Central memory CD8-positive, alpha-beta T cell (primary cell): Measurements from ENCODE around the gene PSMB3.
A peak's percentile ranks its signal among the peaks of the same experiment; 100 is the strongest.
"Not testable (repeated sequence)": the region's sequence is repeated elsewhere in the genome, so short reads cannot be mapped to it uniquely, and the experiment has no call there.

Experiments used
- ATAC-seq: fragments of 150-1000 bp; cut with Tn5 transposase; replicated peaks from 2 replicates; pipeline ENCODE4 v1.10.0; 2022; ENCODE audit warnings: mild to moderate bottlenecking, moderate FRiP score, moderate number of reproducible peaks; ENCODE audit not compliant: poor library complexity, severe bottlenecking; ENCODE audit errors: extremely low read depth
- DNase-seq, 2 donors: peaks; one replicate each; pipeline ENCODE4 v3.0.0; 2021; ENCODE audit warnings: low spot score in 2 of 2
- H3K27ac Mint-ChIP-seq: one replicate; pipeline ENCODE4 v1.8.0; 2022; ENCODE audit warnings: low read depth, mild to moderate bottlenecking, moderate library complexity, mixed read lengths
- H3K27me3 Mint-ChIP-seq: one replicate; pipeline ENCODE4 v1.8.0; 2022; ENCODE audit warnings: mixed read lengths
- H3K36me3 Mint-ChIP-seq: one replicate; pipeline ENCODE4 v1.8.0; 2022; ENCODE audit warnings: mild to moderate bottlenecking, moderate library complexity, mixed read lengths; ENCODE audit not compliant: insufficient read depth
- H3K4me1 Mint-ChIP-seq: one replicate; pipeline ENCODE4 v1.8.0; 2022; ENCODE audit warnings: mixed read lengths
- H3K4me3 Mint-ChIP-seq: one replicate; pipeline ENCODE4 v1.8.0; 2022; ENCODE audit warnings: mild to moderate bottlenecking, moderate library complexity, mixed read lengths
- H3K9me3 Mint-ChIP-seq: one replicate; pipeline ENCODE4 v1.8.0; 2022; ENCODE audit warnings: mixed read lengths

Gene PSMB3

DNA sequence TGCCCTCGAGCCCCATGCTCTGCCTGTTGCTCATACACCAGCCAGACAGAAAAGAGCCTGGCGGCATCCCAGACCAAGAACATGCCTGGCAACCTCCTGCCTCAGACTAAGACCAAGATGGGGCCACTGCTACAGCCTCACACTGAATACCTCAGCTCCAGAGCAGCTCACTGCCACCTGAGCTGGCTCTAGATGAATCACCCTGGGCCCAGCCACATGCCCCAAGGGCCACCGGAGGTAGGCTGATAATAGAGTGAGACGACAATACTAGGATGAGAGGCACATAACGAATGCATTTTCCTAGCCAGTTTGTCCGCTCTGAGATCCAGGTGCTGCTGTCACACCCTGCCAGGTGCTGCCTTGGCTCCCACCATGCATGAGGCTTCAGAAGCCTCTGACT is 33.8 kb downstream of the PSMB3 start:
- ATAC-seq (no peak), DNase-seq (no peak)
- H3K27ac Mint-ChIP-seq = no peak overlapping the region
- H3K36me3 Mint-ChIP-seq = peaks cover 18% of the 10 kb centered on the region
- H3K27me3 Mint-ChIP-seq = no peaks in the 10 kb centered on the region
- H3K9me3 Mint-ChIP-seq = no peaks in the 10 kb centered on the region
- H3K4me1 Mint-ChIP-seq = peaks cover 7% of the 10 kb centered on the region
- H3K4me3 Mint-ChIP-seq = no peak overlapping the region

- H3K9me3 Mint-ChIP-seq, H3K27me3 Mint-ChIP-seq, H3K27ac Mint-ChIP-seq, DNase-seq, H3K4me3 Mint-ChIP-seq, H3K4me1 Mint-ChIP-seq, ATAC-seq: not testable (repeated sequence)
- peaks cover 18% of the 10 kb centered on the region for H3K36me3 Mint-ChIP-seq
Observed at GRCh38 chr17:38787999-38788398, 35.5 kb downstream of the PSMB3 start.

DNA sequence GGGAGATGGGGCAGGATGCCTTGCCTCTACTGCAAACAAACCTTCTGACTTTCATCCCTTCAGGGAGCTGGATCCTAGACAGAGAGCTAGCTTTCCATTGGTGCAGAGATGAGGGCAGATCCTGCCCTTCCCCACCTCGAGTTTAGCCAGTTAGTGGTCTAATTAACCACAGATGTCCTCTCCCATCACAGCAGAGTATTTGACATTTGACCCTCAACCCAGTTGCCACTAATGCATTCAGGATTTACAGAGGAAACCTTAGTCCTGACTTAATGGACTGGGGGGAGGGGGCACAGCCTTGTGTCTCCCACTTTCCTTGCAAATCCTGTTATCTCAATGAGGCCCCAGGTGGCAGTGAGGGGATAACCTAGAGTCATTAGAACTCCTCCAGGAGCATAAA is 36.6 kb downstream of the PSMB3 start:
- Mint-ChIP-seq H3K27ac (no peak overlapping the region), H3K4me3 (no peak overlapping the region), H3K4me1 (peaks cover 11% of the 10 kb centered on the region), H3K27me3 (no peaks in the 10 kb centered on the region), H3K36me3 (peaks cover 17% of the 10 kb centered on the region), H3K9me3 (no peaks in the 10 kb centered on the region)
- ATAC-seq = no peak
- DNase-seq = no peak

DNA sequence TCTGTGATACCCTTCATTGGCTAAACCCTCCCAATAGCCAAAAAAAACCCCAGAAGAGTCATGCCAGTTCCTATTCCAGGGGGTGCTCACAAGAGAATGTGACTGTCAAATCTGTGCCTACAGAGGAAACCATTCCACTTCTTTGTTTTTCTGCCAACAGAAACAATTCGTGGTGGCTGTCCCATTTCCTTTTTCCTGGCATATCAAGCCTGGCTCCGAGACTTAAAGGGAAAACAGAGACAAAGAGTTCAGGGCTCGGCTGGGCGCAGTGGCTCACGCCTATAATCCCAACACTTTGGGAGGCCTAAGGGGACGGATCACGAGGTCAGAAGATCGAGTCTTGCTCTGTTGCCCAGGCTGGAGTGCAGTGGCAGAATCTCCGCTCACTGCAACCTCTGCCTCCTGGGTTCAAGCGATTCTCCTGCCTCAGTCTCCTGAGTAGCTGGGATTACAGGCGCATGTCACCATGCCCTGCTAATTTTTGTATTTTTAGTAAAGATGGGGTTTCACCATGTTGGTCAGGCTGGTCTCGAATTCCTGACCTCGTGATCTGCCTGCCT is 37.7 kb downstream of the PSMB3 start:
- not testable (repeated sequence) for H3K4me3 Mint-ChIP-seq, DNase-seq, H3K9me3 Mint-ChIP-seq, H3K27me3 Mint-ChIP-seq, ATAC-seq, H3K27ac Mint-ChIP-seq
- Mint-ChIP-seq H3K36me3 (peaks cover 16% of the 10 kb centered on the region), H3K4me1 (peaks cover 15% of the 10 kb centered on the region)

DNA sequence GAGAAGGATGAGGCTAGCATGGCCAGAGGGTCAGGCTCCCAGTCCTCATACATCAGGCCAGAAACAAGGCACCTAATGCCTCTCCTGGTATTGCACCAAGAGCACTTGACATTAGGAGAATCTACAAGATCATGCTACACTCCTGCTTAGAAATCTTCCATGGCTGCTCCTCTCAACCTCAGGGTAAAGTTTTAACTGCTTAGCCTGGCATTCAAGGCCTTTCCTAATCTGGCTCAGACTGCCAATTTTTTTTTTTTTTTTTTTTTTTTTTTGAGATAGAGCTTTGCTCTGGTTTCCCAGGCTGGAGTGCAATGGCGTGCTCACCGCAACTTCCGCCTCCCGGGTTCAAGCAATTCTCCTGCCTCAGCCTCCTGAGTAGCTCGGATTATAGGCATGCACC is 38.6 kb downstream of the PSMB3 start:
- H3K36me3 Mint-ChIP-seq = peaks cover 15% of the 10 kb centered on the region
- ATAC-seq = no peak
- DNase-seq = no peak
- H3K4me3 Mint-ChIP-seq = no peak overlapping the region
- no peaks in the 10 kb centered on the region for H3K27me3 Mint-ChIP-seq
- no peaks in the 10 kb centered on the region for H3K9me3 Mint-ChIP-seq
- H3K4me1 Mint-ChIP-seq = peaks cover 15% of the 10 kb centered on the region
- no peak overlapping the region for H3K27ac Mint-ChIP-seq

- H3K4me3 Mint-ChIP-seq = no peak overlapping the region
Observed at GRCh38 chr17:38794221-38794620, 41.7 kb downstream of the PSMB3 start.

DNA sequence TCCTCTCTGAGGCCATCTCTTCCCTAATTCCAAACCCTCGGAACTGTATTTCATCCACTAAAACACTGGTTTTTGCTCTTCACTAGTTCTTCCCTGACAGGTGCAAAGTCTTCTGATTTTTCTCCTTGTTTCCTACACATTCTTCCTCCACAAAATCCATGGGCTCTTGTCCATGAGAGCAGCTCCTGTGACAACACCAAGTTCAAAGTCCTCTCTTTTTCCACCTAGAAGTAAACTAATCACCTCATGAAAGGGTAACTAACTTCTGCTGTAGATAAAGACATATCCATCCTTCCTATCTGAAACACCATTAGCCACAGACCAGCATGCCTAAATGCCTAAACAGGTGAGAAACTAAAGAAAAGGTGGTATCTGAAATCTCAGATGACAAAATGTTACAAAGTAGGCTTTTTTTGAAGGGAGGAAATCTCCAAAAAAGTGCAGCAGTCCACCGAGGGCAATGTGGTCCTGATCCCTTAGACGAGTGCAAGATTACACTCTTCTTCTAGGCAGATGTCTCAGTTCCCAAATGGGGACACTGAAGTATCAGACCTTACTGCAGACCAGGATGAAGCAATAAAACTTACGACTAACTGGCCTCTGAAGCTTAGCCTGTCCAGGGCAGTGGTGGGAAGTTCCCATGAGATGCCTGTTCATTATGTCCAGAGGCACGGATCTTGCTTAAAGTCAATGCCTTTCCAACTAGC is 44.1 kb downstream of the PSMB3 start:
- H3K36me3 Mint-ChIP-seq = peaks cover 30% of the 10 kb centered on the region
- peak overlapping the region; percentile 93 for H3K4me3 Mint-ChIP-seq
- H3K27ac Mint-ChIP-seq = no peak overlapping the region
- H3K4me1 Mint-ChIP-seq = peaks cover 44% of the 10 kb centered on the region
- no peaks in the 10 kb centered on the region for H3K9me3 Mint-ChIP-seq
- no peaks in the 10 kb centered on the region for H3K27me3 Mint-ChIP-seq
- no peak for ATAC-seq
- no peak for DNase-seq

More at GRCh38 chr17:38794221-38794620, 41.7 kb downstream of the PSMB3 start:
- Mint-ChIP-seq H3K27me3 (no peaks in the 10 kb centered on the region), H3K4me1 (peaks cover 35% of the 10 kb centered on the region), H3K27ac (no peak overlapping the region), H3K9me3 (no peaks in the 10 kb centered on the region), H3K36me3 (peaks cover 18% of the 10 kb centered on the region)
- ATAC-seq (no peak), DNase-seq (no peak)

DNA sequence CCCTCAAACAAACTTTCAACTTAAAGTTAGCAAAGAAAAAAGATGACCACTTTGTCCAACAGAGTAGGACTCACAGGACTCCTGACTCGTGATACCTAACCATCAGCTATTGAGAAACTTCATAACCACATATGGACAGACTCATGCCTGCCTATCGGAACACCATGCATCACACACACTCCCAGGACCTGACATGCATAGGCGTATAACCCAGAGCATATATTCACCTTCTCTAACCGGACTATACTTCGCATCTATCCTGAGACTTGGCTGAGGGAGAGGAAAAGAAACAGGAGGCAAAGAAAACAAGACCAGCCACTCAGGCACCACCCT is 44.6 kb downstream of the PSMB3 start:
- DNase-seq (no peak), ATAC-seq (no peak)
- H3K9me3 Mint-ChIP-seq = no peaks in the 10 kb centered on the region
- H3K4me1 Mint-ChIP-seq = peaks cover 44% of the 10 kb centered on the region
- peak overlapping the region; percentile 93 for H3K4me3 Mint-ChIP-seq
- H3K27ac Mint-ChIP-seq = no peak overlapping the region
- H3K36me3 Mint-ChIP-seq = peaks cover 34% of the 10 kb centered on the region
- no peaks in the 10 kb centered on the region for H3K27me3 Mint-ChIP-seq

DNA sequence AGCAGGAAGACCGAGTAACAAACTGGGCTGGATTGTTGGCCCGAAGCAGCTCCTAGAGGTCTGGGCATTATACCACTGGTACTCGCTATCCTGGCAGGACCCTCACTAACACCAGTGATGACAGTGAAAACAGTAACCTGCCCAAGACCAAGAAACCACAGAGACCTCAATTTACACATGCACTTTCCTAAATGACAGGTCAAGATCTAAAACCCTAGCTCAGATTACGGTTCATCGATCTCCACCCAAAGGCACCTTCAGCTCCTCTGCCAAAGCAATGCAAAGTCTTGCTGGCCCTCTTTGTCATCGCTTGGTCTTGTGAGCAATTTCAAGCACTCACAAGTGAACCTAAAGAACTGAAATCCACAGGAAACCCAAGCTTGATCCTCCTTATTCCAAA is 45.3 kb downstream of the PSMB3 start:
- no peaks in the 10 kb centered on the region for H3K9me3 Mint-ChIP-seq
- ATAC-seq (no peak), DNase-seq (no peak)
- H3K27me3 Mint-ChIP-seq = no peaks in the 10 kb centered on the region
- peaks cover 38% of the 10 kb centered on the region for H3K36me3 Mint-ChIP-seq
- peak overlapping the region; percentile 86 for H3K27ac Mint-ChIP-seq
- H3K4me3 Mint-ChIP-seq = peak overlapping the region; percentile 93
- H3K4me1 Mint-ChIP-seq = peaks cover 44% of the 10 kb centered on the region

DNA sequence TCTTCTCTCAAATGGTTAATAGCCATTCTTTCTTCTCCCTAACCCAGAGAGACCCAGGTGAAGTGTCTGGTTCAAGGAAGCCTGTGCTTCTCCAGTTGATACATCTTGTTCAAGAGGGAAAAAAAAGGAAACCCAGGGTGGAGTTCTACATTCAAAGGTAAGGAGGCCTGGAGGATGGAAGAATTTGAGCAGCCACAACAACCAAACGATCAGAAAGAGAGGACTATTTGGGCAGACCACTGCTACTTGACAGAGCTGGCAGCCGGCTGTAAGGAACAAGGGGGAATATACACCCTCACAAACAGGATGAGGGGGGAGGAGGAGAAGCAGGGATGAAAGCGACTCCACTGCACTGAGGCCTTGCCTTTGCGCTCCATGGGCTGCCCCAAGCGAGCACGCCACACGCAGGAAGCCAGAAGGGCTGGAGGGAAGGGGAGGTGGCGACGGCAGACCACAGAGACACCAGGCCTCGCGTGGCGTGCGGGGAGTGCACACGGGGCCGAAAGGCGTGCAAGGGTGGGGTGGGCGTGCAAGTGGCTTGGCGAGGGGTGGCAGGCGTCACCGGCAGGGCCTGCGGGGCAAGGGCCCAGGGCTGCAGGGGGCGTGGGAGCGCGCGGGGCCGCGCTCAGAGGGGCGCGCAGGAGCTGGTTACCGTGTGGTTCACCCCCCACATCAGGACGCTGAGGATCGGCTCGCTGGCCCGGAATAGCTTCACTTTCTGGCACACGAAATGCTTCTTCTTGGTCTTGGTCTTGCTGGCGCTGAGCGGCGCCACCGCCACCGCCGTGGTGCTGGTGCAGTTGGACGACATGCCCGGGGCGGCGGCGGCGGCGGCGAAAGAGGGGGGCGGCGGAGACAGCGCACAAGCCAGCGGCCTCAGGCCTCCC is 46.3 kb downstream of the PSMB3 start:
- peak overlapping the region; percentile 86 for H3K27ac Mint-ChIP-seq
- H3K4me3 Mint-ChIP-seq = peak overlapping the region; percentile 93
- H3K36me3 Mint-ChIP-seq = peaks cover 42% of the 10 kb centered on the region
- peaks cover 43% of the 10 kb centered on the region for H3K4me1 Mint-ChIP-seq
- peak; percentile 40 to 53 for DNase-seq
- H3K27me3 Mint-ChIP-seq = no peaks in the 10 kb centered on the region
- H3K9me3 Mint-ChIP-seq = no peaks in the 10 kb centered on the region
- ATAC-seq = peak; percentile 43

DNA sequence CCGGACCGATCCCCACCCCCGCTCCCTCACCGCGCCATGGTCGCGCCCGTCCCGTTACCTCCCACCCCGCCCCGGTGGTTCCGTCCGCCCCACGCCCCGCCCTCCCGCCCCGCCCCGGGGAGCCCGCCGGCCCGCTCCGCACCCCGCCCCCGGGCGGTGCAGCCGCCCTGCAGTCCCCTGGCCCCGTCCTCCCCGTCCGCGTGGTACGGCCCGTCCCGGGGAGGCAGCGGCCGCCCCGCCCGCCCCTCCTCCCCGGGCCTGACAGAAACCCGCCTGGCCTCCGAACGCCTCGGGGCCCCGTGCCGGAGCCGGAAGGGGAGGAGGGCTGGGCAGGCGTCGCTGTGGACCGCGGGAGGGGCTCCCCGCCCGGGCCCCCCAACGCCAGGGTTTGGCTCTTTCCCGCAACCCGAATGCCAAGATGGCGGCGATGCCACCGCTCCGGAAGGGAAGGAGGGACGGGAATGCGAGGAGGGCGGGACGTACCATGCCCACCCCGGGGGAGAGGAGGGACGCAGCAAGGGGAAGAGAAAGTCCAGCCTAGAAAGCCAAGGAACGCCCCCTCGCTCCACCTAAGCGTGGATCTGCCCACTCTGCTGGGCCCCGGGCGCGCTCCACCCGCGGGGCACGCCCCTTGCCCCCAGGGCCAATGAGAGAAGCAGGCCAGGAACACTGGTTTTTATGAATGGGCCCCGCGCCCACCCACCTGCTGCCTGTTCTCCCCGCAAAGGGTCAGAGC is 47.1 kb downstream of the PSMB3 start, which contains the start of gene PIP4K2B:
Gene PIP4K2B (minus strand): TSS at position 56 of the 736 bp plus-strand sequence. CDS start 132 bp downstream, outside the sequence.
- H3K36me3 Mint-ChIP-seq = peaks cover 48% of the 10 kb centered on the region
- DNase-seq (peak; percentile 64 to 66), ATAC-seq (peak; percentile 74)
- peak within 1 kb of the TSS; percentile 93 for H3K4me3 Mint-ChIP-seq
- peaks cover 36% of the 10 kb centered on the region for H3K4me1 Mint-ChIP-seq
- H3K27me3 Mint-ChIP-seq = no peaks in the 10 kb centered on the region
- peak within 1 kb of the TSS; percentile 86 for H3K27ac Mint-ChIP-seq
- H3K9me3 Mint-ChIP-seq = no peaks in the 10 kb centered on the region

DNA sequence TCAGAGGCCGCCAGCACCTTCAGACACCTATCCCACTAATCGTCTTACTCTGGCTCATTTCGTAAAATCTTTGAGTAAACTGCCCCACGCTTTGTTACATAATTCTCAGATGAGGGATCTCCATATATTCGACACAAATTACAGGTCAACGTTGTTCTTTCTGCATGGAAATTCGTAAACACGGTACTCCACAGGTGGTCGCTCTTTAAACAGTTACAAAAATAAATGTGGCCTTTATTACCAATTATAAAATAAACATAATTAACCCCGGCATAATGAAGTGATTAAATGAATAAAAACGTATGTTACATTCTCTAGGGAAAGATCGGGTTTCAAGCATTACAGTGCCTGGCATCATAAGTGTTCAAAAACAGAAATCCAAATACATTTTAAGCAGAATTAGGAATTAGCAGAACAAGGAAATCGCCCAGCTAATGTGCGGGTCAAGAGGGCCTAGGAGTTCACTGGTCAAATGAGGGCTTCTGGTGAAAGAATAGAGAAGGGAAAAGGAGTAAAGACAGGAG is 47.8 kb downstream of the PSMB3 start:
- ATAC-seq (no peak), DNase-seq (no peak)
- H3K4me1 Mint-ChIP-seq = peaks cover 36% of the 10 kb centered on the region
- no peaks in the 10 kb centered on the region for H3K9me3 Mint-ChIP-seq
- peaks cover 50% of the 10 kb centered on the region for H3K36me3 Mint-ChIP-seq
- peak overlapping the region; percentile 61 for H3K27ac Mint-ChIP-seq
- peak overlapping the region; percentile 93 for H3K4me3 Mint-ChIP-seq
- H3K27me3 Mint-ChIP-seq = no peaks in the 10 kb centered on the region
